Medulla oblongata (tissue), 1 donor: ENCODE results near the gene SH2D5.
"Not testable (repeated sequence)": the region's sequence is repeated elsewhere in the genome, so short reads cannot be mapped to it uniquely, and the experiment has no call there.

Source experiments
- DNase-seq: peaks from one replicate; pipeline ENCODE4 v3.0.0-alpha.2; 2015; ENCODE audit errors: extremely low spot score

Gene SH2D5

DNA sequence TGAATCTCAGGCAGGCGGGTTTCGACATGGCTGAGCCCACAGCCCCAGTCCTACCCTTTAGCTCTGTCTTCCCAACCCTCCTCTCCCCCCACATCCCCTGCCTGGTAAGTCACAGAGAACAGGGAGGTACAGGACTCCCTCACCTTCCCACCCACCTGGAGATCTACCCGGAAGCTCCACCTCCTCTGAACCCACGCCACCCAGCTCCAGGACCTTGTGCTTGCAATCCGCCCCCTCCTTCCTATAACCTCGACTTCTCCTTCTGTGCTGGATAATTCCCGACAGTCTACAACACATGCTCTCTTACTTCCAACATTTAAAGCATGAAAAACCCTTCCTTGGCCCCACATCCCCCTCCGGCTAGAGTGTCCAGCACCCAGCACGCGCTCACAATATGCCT lies 37.0 kb downstream of the SH2D5 start:
- no peak for DNase-seq

DNA sequence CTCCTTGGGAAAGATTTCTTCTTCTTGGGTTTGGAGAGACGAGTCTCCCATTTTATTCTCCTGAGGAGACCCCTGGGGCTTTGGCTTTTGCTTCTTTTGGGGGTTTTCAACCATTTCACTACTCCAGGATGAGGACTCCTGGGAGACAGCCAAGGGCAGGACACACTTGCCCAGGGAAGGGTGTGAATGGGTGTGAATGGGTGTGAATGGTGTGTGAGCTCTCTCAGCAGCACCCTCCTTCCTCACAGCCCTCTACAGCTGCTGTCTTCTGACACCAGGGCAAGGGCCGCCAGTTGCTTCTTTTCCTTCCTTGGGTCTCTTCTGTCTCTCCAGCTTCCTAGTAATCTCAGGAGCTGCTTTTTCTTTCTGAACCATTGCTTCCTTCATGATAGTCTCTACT lies 38.9 kb downstream of the SH2D5 start:
- no peak for DNase-seq

DNA sequence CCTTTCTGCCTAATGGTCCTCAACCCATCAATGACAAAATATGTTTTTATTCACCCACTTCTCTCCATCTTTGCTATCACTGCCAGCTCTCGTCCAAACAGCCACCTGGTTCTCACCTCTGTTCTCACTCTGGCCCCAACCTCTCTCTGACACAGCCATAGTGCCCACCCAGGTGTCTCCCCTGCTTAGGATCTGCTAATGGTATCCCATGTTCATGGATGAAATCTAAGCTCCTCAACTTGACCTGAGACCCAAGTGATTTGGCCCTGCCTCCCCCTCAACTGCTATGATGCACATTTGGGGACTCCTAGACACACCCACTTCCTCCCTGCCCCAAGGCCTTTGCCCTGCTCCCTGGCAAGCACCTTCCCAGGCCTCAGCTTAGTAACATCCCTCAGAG lies 40.6 kb downstream of the SH2D5 start:
- DNase-seq, result no peak

DNA sequence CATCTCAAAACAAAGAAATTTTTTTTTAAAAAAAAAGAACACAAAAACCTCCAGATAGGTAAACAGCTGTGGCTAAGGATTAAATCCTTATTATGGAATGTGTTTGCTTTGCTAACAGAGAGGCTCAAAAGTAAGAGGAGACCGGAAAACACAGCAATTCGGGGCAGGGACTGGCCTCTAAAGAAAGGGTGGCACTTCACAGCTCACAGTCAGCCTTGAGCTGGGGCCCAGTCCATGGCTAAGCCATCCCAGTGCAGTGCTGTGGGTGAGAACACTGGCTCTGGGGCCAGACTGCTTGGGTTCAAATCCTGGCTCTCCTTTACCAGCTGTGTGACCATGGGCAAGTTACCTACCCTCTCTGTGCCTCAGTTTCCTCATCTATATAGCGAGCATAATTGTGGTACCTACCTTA lies 42.9 kb downstream of the SH2D5 start:
- no peak for DNase-seq

DNA sequence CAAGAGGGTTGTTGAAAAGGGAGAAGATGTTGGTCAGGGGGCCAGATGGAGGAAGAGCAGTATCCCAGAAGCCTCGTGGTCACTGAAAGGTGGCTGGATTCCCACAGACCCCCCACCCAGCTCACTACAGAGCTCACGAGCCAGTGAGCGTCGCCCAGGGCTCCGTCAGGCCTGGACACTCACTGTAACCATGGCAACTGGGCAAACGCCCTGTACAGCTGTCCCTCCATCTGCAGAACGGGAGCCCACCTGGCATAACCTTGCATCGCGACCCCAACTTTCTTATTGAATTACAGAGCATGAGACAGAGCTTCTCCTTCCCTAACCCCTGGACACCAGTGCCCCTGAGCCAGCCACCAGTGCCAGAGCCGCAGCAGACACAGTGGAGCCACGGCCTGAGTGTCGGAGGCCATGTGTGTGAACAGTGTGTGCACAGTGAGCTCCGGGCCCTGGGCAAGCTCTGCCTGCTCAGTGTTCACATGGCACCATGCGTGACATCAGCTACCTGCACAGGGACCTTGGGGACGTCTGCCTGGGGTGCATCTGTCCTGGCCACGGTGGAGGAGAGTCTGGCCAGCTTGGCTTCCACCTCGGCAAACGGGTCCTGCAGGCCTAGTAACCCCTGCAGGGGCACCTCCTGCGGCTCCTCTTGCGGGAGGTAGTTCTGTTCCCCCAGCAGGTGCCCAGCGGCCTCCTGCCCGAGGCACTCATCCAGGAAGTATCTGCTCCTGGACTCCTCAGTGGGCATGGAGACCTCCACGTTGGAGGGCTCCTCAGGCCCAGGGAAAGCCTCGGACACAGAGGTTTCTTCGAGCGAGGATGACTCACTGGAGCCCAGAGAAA lies 45.4 kb downstream of the SH2D5 start:
- DNase-seq, result no peak

DNA sequence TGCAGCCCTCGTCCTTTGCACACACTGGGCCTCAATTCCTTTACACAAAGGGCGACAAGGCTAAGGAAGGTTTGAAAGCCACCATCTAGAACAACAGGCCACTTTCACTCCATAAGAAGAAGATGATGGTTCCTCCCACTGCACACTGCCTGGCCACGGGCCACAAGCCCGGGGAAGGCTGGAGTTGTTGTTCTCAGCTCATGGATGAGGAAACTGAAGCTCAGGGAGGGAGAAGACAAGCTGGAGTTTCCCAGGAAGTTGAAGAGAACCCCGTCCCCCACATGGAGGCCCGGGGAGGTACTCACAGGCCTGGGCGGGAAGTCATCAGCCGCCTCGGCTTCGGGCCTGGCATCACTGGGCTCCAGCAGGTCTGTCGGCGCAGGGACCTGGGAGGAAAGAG lies 46.8 kb downstream of the SH2D5 start:
- DNase-seq, result no peak

DNA sequence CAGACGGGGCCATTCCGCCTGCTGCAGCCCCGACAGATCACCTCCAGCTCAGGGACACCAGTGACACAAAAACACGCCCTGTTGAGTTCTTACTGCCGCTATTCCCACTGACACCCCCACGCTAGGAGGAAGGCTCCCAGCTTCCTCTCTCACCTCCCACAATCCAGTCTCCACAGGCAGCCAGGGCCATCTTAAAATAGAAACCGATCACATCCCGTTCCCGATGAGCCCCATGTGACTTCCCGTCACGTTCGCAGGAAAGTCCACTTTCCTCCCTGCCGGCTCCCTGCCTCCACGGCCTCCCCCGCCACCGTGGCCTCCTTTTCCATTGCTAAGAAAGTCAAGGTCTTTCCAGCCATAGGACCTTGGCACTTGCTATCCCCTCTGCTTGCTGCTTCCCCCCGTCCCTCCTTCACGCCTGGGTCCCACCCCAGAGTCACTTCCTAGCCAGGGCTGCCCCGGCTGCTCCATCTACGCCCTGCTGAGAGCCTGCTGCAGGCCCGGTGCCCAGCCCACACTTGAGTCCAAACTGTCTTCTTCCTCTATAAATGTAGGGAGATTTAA lies 47.3 kb downstream of the SH2D5 start:
- no peak for DNase-seq

DNA sequence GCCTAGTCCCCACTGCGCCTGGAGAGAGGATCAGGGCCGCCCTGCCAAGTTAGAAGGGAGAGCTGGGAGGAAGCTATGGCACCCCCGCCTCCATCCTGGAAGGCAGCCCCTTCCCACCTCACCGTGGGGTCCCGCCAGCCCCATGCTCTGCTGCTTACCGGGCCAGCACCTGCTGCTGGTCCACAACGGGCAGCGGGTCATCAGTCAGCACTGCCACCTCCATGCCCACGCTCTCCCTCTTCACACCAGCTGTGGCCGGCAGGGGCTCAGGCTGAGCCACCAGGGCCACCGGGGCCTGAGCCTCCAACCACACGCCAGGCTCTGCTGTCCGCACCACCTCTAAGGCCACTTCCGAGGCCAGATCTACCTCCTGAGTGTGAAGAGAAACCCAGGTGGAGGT lies 47.9 kb downstream of the SH2D5 start:
- DNase-seq, result no peak

DNA sequence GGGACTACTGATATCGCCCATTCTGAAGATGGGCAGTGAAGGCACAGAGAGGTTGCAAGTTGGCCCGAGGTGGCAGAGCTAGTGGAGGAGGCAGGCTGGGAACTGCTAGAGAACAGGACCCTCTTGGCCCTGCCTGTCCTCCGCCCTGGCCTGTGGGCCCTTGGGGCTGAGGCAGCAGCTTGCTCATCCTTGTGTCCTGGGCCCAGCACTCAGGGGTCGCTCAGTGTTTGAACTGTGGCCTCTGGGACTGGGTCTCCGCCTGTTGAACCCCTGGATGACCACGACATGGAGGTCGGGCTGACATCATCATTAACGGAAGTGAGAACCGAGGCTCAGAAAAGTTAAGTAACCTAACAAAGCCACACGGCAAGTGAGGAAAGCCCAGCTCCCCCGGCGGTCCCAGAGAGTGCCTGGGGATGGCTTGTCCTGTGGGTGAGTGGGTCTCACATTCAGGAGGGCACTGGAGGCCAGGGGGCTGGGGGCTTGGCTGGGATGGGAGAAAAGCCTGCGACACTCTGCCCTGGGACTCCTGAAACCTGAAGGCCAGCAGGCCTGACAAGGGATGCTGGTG lies 48.4 kb downstream of the SH2D5 start:
- no peak for DNase-seq

DNA sequence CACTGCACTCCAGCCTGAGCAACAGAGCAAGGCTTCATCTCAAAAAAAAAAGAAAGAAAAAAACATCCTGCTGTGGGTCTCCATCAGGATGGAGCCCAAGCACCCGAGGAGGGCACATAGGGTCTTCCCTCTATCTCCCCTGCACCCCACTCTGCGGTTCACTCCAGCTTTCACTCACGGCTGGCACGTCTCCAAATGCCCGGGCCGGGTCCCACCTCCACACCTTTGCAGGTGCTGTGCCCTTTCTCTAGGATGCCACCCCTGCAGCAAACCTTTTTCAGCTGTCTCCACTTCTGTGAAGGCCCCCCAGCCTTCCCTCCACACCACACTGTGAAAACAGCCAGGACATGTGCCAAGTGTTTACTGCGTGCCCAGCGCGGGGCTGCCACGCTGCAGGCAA lies 48.9 kb downstream of the SH2D5 start:
- no peak for DNase-seq

DNA sequence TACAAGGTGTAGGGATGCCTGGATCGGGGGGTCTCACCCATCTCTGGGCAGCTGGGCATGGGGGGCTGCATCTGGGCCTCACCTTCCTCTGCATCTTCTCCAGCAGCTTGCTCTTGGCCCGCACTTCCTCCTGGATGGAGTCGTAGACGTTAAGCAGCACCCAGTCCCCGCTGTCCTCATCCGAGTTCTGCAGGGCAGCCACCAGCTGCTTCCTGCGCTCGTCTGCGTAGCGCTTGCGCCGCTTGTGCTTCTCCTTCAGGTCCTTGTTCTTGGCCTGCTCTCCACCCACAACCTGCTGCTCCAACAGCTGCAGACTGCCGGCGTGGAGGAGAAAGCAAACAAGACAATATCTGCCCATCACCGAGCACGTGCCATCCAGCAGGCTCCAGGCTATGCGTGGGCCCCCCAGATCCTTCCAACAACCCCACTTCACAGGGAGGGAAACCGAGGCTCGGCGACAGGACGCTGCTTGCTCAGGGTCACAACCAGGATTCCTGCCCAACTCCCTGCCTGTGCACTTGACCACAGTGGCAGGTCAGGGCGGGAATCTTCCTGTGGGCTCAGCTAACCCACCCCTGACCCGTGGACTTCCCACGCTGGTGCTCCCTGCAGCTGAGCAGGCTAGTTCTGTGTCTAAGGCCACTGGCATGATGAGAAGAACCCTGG lies 49.8 kb downstream of the SH2D5 start:
- DNase-seq, result peak; percentile 54

DNA sequence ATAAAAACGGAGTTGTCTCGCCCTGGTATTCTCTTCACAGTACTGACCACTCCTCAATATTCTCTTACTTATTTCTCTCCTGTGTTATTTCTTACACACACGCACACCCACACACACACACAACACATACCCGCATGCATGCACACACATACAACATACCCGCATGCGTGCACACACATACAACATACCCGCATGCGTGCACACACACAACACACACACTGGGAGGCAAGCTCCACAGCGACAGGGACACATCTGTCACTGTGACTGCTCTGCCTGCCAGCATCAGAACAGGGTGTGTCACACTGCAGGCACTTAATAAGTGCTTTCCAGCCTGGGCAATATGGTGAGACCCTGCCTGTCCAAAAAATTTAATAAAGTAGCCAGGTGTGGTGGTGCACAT lies 50.5 kb downstream of the SH2D5 start:
- DNase-seq, result no peak

DNA sequence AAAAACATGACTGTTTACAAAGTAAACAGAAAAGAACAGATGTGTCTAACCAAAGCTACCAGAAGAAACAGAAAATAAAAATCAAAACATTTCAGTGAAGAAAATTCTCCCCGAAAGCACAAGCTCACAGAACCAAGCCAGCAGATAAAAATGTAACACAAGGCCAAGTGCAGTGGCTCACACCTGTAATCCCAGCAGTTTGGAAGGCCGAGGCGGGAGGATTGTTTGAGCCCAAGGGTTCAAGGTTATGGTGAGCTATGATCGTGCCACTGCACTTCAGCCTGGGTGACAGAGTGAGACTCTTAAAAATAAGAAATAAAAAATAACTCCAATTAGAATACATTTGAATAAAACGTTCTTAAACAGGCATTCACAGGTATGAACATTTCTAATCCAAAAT lies 52.2 kb downstream of the SH2D5 start:
- DNase-seq, result no peak

DNA sequence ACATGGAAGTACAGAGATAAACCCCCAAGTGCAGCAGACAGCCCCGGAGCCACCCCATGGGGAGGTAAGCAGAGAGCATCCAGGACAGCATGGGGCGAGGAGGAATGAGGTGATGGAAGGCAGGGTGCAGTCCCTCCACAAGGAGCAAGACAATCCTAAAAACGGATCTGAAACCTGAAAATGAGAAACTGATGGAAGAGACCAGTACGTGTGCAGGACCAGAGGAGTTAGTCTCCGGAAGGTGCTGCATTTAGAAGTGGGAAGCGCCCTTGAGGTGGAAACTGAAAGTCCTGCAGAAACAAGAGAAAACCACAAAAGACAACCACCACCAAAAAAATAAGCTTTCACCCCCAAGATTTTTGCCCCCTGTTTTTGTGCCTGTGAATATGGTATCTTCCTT lies 53.9 kb downstream of the SH2D5 start:
- peak; percentile 61 for DNase-seq

DNA sequence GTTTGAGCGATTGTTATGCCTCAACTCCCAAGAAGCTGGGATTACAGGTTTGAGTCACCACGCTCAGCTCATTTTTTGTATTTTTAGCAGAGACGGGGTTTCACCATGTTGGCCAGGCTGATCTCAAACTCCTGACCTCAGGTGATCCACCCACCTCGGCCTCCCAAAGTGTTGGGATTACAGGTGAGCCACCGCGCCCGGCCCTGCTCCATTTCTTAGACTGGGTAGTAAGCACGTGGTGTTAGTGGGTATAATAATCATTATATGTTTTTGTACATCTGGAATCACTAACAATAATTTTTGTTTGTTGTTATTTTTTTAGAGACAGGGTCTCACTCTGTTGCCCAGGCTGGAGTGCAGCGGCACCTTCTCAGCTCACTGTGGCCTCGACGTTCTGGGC lies 58.9 kb downstream of the SH2D5 start:
- not testable (repeated sequence) for DNase-seq

DNA sequence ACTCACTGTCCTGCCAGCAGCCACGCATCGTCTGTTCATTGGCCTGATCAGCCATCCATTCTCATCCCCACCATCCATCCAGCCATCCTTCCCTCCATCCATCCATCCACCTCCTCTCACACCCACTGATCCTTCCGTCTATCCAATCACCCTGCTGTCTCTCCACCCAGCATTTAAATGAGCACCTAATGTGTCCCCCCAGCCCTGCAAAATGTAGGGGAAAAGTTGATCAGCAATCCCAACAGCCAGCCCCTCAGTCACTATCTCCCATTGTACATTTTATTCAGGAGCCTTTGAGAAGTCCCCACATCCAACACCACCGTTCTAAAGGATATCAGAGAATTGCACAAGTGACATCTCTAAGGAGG lies 60.3 kb downstream of the SH2D5 start:
- DNase-seq, result no peak

DNA sequence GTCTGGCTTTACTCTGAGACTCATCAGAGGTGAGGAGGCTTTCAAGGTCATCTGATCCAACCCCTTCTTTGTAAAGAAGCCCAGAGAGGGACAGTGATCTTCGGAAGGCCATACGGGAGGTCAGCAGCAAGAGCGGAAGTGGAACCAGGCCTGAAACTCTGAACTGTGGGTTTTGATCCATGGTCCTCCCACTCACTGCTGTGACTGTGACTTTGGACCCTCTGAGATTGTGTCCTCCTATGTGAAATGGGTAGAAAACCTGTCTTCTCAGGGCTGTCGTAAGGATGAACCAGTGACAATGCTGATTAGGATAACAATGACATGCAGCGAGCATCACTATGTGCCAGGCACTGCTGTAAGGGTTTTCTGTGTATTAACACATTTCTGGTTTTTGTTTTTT lies 61.6 kb downstream of the SH2D5 start:
- DNase-seq, result no peak
